GM12873 (cell line): ENCODE results near the gene DNALI1.

Experiments
- TF ChIP-seq, protein P1 (sequence below): IDR thresholded peaks from 2 replicates; pipeline ENCODE4 v1.5.1; 2012; ENCODE audit warnings: low read depth, mild to moderate bottlenecking, moderate library complexity, low read length, control low read depth; ENCODE audit not compliant: insufficient read depth; ENCODE audit errors: missing control alignments

The DNALI1 gene

DNA sequence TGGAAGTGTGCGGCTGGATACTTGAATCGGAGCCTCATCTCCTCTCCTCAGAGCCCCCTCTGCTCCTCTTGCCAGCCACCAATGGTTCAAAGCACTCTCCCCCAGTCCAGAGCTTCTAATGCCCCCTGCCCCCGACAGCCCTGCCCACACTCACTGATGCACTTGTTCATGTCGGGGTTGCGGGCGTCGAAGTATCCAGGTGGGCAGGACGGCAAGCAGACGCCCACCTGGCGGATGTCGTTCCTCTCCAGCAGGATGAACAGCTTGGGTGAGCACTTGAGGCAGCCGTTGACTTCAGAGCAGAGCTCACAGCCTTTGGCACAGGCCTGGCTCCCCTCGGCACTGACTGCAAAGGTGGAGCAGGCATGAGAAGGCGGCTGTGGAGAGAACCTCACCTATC lies 59.6 kb downstream of the DNALI1 start:
- TF ChIP-seq, protein P1, sequence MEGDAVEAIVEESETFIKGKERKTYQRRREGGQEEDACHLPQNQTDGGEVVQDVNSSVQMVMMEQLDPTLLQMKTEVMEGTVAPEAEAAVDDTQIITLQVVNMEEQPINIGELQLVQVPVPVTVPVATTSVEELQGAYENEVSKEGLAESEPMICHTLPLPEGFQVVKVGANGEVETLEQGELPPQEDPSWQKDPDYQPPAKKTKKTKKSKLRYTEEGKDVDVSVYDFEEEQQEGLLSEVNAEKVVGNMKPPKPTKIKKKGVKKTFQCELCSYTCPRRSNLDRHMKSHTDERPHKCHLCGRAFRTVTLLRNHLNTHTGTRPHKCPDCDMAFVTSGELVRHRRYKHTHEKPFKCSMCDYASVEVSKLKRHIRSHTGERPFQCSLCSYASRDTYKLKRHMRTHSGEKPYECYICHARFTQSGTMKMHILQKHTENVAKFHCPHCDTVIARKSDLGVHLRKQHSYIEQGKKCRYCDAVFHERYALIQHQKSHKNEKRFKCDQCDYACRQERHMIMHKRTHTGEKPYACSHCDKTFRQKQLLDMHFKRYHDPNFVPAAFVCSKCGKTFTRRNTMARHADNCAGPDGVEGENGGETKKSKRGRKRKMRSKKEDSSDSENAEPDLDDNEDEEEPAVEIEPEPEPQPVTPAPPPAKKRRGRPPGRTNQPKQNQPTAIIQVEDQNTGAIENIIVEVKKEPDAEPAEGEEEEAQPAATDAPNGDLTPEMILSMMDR, result no peak
